ENCODE results near the gene SLC10A3. TPM values are rescaled to one million over a fixed set of nuclear protein-coding genes. Genes with fewer than 3 reads are reported as not detected.

The SLC10A3 gene
- total and polyA plus RNA-seq, 2 donors (not counting 3 experiments of a cell fraction or from before 2014, with no cell fraction given), result 21.9 to 22.6 TPM

- H3K4me3 ChIP-seq (replicated peaks in 1 of 3; ENCODE audit: insufficient read depth in 1 of 3, low read depth in 1 of 3, low read length in 3 of 3), result no peak overlapping the region
- POLR2A ChIA-PET, result no interaction called here
- H3K9ac ChIP-seq (replicated peaks; ENCODE audit: extremely low read depth, insufficient read depth, low read length), result no peak overlapping the region
- CTCF ChIA-PET, result interaction anchor here (1.4 kb wide), 1 partner anchor 15 kb away, joined by 3 read pairs; no protein-coding TSS in a partner anchor
- H3K9me1 ChIP-seq (replicated peaks; ENCODE audit: control insufficient read depth, extremely low read depth, insufficient read depth, low read length), result no peaks in the 10 kb centered on the region
- no peak overlapping the region for H2AFZ ChIP-seq (ENCODE audit: low read depth, low read length)
- DNase-seq (ENCODE audit: low read depth, low spot score), result no peak
- BruUV-seq (replicated peaks), result TSS peak; percentile 24
- H4K20me1 ChIP-seq (replicated peaks; ENCODE audit: control insufficient read depth, extremely low read depth, insufficient read depth, low read length), result no peaks in the 10 kb centered on the region
- H3K9me3 ChIP-seq (replicated peaks; ENCODE audit: control insufficient read depth, insufficient read depth, low read length), result no peaks in the 10 kb centered on the region
- no peaks in the 10 kb centered on the region for H3K27me3 ChIP-seq (ENCODE audit: control insufficient read depth in 2 of 2, insufficient read depth in 2 of 2, low read length in 2 of 2)
- H3K79me2 ChIP-seq (ENCODE audit: control insufficient read depth, insufficient read depth, low read length), result peaks cover 65% of the 10 kb centered on the region
- TF ChIP-seq, protein P1, sequence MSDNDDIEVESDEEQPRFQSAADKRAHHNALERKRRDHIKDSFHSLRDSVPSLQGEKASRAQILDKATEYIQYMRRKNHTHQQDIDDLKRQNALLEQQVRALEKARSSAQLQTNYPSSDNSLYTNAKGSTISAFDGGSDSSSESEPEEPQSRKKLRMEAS (IDR thresholded peaks at IDR 0.05; ENCODE audit: insufficient read depth, insufficient read length), result no peak
- TF ChIP-seq MYC (IDR thresholded peaks at IDR 0.05; ENCODE audit: low read depth, low read length), result no peak
- TF ChIP-seq JUN (IDR thresholded peaks at IDR 0.05; ENCODE audit: borderline replicate concordance, insufficient read depth, insufficient read length, low read depth), result no peak
- no peak for TF ChIP-seq CTCF (IDR thresholded peaks at IDR 0.05; ENCODE audit: extremely low read depth in 1 of 2, insufficient read depth in 1 of 2, low read depth in 1 of 2, low read length in 2 of 2)
- no peak for TF ChIP-seq FOS (IDR thresholded peaks at IDR 0.05; ENCODE audit: borderline replicate concordance, insufficient read depth, low read length)
- TF ChIP-seq GATA2 (IDR thresholded peaks at IDR 0.05; ENCODE audit: insufficient read depth, insufficient read length, low read depth, low read length), result no peak
- no peak for TF ChIP-seq POLR2AphosphoS5 (IDR thresholded peaks at IDR 0.05; ENCODE audit: insufficient read depth, low read depth, low read length)
- no peak for TF ChIP-seq EZH2 (IDR thresholded peaks at IDR 0.05; ENCODE audit: borderline replicate concordance, low read depth, low read length, severe bottlenecking)
- no peak for TF ChIP-seq POLR2A (IDR thresholded peaks at IDR 0.05; ENCODE audit: low read depth, low read length)
- H3K4me2 ChIP-seq (ENCODE audit: insufficient read depth, low read length), result no peak overlapping the region
- no peak for FAIRE-seq
- H3K4me1 ChIP-seq (ENCODE audit: control insufficient read depth, extremely low read depth, insufficient read depth, low read length), result peaks cover 15% of the 10 kb centered on the region
- dilution Hi-C loops (cut with MboI; ENCODE audit: extremely low pct_ligation_motif_present, low sequenced_read_pairs) (no loop called here), intact Hi-C loops (cut with micrococcal nuclease) (loop anchor here (5.0 kb wide), 2 partner anchors 35 kb away; partner anchors contain the start of genes DNASE1L1 and LAGE3)
- no peak overlapping the region for H3K27ac ChIP-seq (ENCODE audit: insufficient read depth, low read depth, low read length)
- peaks cover 4 to 28% of the 10 kb centered on the region in 2 experiments for H3K36me3 ChIP-seq (ENCODE audit: control insufficient read depth in 2 of 2, extremely low read depth in 1 of 2, insufficient read depth in 2 of 2, low read length in 2 of 2)
These were observed 48.3 kb downstream of the SLC10A3 start for GRCh38 chrX:154441984-154442707.
